ENCODE data around the gene VCL.
"Not testable (repeated sequence)": the region's sequence is repeated elsewhere in the genome, so short reads cannot be mapped to it uniquely, and the experiment has no call there.

VCL gene

DNA sequence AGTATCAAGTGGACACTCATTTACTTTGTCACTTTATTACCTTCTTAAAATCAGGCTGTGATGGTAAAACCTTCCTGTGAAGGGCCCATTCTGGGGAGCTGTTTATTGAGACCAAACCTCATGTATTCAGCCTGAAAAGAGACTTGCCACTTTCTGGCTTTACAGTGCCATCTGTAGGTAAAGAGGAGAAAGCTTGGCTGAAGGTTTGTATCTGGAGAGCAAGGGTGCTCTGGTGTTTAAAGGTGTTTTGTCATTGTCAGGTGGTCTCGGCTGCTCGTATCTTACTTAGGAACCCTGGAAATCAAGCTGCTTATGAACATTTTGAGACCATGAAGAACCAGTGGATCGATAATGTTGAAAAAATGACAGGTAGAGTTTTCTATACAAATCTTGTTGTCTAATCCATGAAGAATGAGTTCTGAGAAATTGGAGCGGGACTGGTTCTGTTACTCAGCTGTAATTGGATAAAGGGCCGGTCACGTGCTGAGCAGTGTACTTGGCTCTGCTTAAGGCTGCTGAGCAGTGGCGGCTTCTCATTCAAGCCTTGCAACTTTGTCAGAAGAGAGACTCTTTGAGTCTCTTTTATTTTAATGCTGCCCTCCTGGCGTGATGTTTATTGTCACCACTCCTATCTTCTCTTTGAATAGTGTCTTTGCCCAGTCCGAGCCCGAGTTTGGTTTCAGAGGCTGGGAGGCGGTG is 105.8 kb downstream of the VCL start:
- no peak for DNase-seq (ENCODE audit: extremely low read depth in 1 of 2, low read depth in 1 of 2)

- no peak for DNase-seq (ENCODE audit: extremely low read depth in 1 of 2, low read depth in 1 of 2)
These were observed 106.6 kb downstream of the VCL start for GRCh38 chr10:74104480-74104879.

- DNase-seq (ENCODE audit: extremely low read depth in 1 of 2, low read depth in 1 of 2): no peak
These were observed 107.1 kb downstream of the VCL start for GRCh38 chr10:74104996-74105395.

DNA sequence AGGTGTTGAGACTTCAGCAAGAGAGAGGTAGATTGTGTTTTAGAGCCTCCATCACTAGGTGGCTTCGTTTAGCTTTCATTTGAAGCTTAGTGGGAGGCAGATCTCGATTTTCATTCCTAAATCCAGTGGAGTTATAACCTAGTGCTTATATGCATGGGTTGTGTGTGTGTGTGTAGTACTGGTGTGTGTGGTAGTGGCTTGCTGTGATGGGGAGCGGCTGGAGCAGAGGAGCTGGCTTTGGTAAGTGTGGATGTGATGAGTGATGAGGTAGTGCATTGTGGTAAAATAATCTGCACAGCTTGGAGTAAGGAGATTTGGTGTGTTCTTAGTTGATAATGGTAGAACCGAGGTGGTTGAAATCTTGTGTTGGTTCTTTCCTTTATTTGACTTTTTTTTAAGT is 109.5 kb downstream of the VCL start:
- no peak for DNase-seq (ENCODE audit: extremely low read depth in 1 of 2, low read depth in 1 of 2)

- no peak for DNase-seq (ENCODE audit: extremely low read depth in 1 of 2, low read depth in 1 of 2)
These were observed 111.5 kb downstream of the VCL start for GRCh38 chr10:74109452-74109851.

DNA sequence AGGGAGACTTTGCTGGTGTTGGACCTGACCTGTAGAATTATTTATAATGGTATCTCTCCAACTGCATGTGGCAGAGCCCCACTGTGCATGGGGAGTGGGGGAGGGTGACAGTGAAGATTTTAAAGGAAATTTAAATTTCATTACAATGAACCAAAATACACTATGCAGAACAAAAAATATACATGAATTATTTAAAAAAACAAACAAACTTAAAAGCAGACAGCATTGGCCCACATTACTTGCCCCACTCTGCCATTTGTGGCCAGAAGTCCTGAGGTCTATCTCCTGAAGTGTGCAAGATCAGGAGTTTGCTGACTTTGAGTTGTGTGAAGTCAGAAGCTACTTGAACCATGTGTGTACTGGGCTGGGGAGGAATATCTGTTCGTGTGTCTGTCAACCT is 112.2 kb downstream of the VCL start:
- no peak for DNase-seq (ENCODE audit: extremely low read depth in 1 of 2, low read depth in 1 of 2)

- DNase-seq (ENCODE audit: extremely low read depth in 1 of 2, low read depth in 1 of 2): no peak
These were observed 113.9 kb downstream of the VCL start for GRCh38 chr10:74111799-74112198.

DNA sequence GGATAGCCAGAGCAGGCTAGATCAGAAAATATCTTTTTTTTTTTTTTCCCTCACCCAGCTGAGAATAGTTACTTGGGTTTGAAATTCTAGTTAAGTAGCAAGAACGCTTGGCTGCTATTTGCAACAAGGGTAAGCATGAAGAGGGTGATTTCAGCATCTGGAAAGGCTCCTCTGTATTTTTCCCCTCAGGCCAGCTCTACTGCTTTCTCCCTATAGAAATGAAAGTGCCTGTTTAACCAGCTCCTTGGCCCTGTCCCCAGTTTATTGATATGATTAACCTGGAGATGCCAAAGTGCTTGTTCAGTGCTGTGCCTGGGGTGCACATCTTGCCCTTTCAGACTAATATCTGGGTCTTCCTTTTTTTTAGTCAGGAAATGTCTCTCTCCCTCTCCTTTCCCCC is 115.6 kb downstream of the VCL start:
- no peak for DNase-seq (ENCODE audit: extremely low read depth in 1 of 2, low read depth in 1 of 2)

GRCh38 chr10:74114041-74114448 is 116.1 kb downstream of the VCL start:
- no peak for DNase-seq (ENCODE audit: extremely low read depth in 1 of 2, low read depth in 1 of 2)

GRCh38 chr10:74117738-74118137 is 119.8 kb downstream of the VCL start:
- no peak for DNase-seq (ENCODE audit: extremely low read depth in 1 of 2, low read depth in 1 of 2)

- no peak for DNase-seq (ENCODE audit: extremely low read depth in 1 of 2, low read depth in 1 of 2)
These were observed 120.9 kb downstream of the VCL start for GRCh38 chr10:74118804-74119203.

DNA sequence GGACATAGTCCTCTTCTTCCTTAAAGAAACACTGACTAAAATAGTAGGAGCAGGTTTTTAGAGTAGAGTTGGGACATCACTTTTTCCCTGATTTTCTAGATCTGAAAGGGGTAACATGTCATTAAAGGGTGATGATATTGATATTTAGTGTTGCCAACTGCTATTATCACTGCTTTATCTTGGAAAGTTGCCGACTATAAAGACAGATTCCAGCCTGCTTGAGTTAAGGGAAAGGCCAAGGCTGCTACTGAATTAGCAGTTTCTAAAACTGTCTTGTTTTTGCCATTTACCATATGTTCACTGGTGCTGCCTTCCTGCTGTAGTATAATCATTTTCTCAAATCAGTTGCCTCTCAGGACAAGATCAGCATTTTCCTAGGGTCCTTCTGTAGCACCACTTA is 123.0 kb downstream of the VCL start:
- no peak for DNase-seq (ENCODE audit: extremely low read depth in 1 of 2, low read depth in 1 of 2)

- DNase-seq (ENCODE audit: extremely low read depth in 1 of 2, low read depth in 1 of 2): no peak
These were observed 123.5 kb downstream of the VCL start for GRCh38 chr10:74121368-74121767.

DNA sequence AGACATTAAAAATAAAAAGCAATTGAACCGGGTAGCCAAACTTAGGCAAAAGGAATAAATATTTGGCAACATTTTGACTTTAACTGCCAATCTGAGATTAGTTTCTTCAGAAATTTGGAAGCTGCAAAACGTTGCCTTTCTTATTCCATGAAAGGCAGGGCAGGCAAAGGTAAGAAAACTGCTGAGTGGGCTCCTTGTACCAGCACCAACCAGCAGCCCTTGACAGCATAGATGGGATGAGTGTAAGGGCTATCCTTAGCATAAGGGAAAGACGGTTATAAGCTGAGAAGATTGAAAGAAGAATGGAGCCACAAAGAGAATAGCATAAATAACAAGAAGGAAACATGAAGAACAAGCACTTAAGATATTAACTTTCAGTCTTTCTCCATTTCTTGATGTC is 124.1 kb downstream of the VCL start:
- no peak for DNase-seq (ENCODE audit: extremely low read depth in 1 of 2, low read depth in 1 of 2)

GRCh38 chr10:74123081-74123480 is 125.2 kb downstream of the VCL start:
- no peak for DNase-seq (ENCODE audit: extremely low read depth in 1 of 2, low read depth in 1 of 2)

GRCh38 chr10:74133923-74134820 is 136.3 kb downstream of the VCL start:
- no peak for DNase-seq (ENCODE audit: extremely low read depth in 1 of 2, low read depth in 1 of 2)

DNA sequence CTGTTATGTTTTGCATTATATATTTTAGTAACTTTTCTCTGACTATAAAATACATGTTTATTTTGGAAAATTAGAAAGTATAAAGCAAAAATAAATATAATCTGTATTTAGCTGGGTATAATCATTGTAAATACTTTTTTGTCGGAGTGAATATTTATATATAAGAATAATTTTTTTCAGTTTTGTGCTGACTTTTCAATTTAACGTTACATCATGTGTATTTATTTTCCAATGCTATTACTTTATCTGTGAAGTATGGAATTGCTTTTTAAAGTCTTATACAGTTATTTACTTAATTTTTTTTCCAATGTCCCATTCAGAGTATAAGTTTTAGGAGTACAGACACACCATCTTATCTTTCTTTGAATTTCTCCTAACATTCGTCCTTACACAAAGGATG is 137.5 kb downstream of the VCL start:
- DNase-seq (ENCODE audit: extremely low read depth in 1 of 2, low read depth in 1 of 2): no peak

GRCh38 chr10:74137992-74138391 is 140.1 kb downstream of the VCL start:
- DNase-seq (ENCODE audit: extremely low read depth in 1 of 2, low read depth in 1 of 2): no peak

- not testable (repeated sequence) for DNase-seq (ENCODE audit: extremely low read depth in 1 of 2, low read depth in 1 of 2)
These were observed 140.7 kb downstream of the VCL start for GRCh38 chr10:74138596-74138995.

- no peak for DNase-seq (ENCODE audit: extremely low read depth in 1 of 2, low read depth in 1 of 2)
These were observed 142.1 kb downstream of the VCL start for GRCh38 chr10:74139981-74140380.

DNA sequence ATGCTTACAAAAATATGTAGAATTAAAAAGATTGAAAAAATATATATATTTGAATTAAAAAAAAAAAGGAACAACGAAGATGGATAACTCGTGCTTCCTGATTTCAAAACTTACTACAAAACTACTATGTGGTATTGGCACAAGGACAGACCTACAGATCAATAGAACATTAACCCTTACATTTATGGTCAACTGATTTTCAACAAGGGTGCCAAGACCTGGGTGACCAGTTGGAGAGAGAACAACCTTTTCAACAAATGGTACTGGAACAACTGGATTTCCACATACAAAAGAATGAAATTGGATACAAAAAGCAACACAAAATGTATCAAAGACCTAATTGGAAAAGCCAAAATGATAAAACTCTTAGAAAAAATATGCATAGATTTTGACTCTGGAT is 142.6 kb downstream of the VCL start:
- DNase-seq (ENCODE audit: extremely low read depth in 1 of 2, low read depth in 1 of 2): no peak

DNA sequence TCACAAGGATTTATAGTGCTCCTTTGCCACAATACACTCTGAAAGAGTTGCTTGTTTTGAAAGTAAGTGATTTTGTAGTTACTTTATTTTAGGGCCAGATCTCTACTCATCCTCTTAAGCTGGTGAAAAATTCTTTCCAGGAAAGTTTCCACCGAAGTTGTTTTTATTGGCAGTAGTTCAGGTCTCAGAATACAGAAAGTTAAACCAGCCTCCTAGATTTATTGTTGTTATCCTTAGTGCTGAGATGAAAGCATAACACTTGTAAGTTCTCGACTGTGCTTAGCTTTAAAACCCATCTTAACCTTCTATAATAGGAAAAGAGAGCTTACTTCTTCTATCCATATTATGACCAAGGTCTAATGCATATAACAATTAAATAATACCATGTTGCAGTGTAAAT is 147.2 kb downstream of the VCL start:
- DNase-seq (ENCODE audit: extremely low read depth in 1 of 2, low read depth in 1 of 2): no peak
